ENCODE data around the gene MYO5A. TPM values are rescaled to one million over a fixed set of nuclear protein-coding genes. Genes with fewer than 3 reads are reported as not detected.

Gene MYO5A
- total RNA-seq, 1 experiment from 2014 or later, result 17.6 TPM

DNA sequence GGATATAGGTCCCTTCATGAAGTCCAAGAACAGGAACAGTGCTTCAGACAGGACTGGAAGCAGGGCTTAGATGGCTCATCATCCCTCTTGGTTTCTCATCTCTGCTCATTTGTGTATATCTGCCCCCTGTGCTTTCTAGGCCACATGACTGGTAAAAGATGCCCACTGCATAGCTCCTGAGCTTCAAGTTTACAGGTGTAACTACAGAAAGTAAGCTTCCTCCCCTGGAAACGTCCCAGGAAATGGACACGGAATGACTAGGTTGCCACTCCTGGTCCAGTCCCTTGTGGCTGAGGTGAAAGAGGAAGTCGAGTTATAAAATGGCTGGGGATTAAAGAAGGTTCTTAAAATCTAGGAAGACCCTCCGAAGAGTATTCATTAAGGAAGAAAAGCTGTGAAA is 32.5 kb downstream of the MYO5A start:
- RAD21 ChIA-PET (ENCODE audit: low non-redundant PET in 1 of 2, low total read pairs in 2 of 2, uncharacterized antibody in 2 of 2, unreplicated experiment in 2 of 2), result no interaction called here
- Histone ChIP-seq H3K4me2 (ENCODE audit: low read length) (peak overlapping the region; percentile 41), H3K9ac (ENCODE audit: low read length) (no peak overlapping the region), H4K20me1 (ENCODE audit: insufficient read depth) (no peaks in the 10 kb centered on the region), H3K79me2 (ENCODE audit: insufficient read depth, low read length) (no peaks in the 10 kb centered on the region), H3K9me2 (ENCODE audit: insufficient read depth) (no peaks in the 10 kb centered on the region), H3K27ac (ENCODE audit: low read depth, low read length) (peak overlapping the region; percentile 14; the same call in 1 of the 2 replicates), H3K27me3 (ENCODE audit: insufficient read depth, low read length) (no peaks in the 10 kb centered on the region), H3K36me3 (ENCODE audit: control insufficient read depth in 1 of 2, insufficient read depth in 2 of 2, low read length in 2 of 2) (no peaks in the 10 kb centered on the region), H3K9me3 (ENCODE audit: control insufficient read depth in 1 of 2, insufficient read depth in 1 of 2, low read depth in 1 of 2, low read length in 2 of 2) (no peaks in the 10 kb centered on the region), H3K4me1 (ENCODE audit: control insufficient read depth in 1 of 2, insufficient read depth in 2 of 2, low read length in 2 of 2) (peaks cover 0 to 22% of the 10 kb centered on the region in 2 experiments; a peak in 3 of 4 replicates), H2AFZ (ENCODE audit: low read depth, low read length, poor library complexity, severe bottlenecking) (no peak overlapping the region), H3K4me3 (replicated peaks in 1 of 2; ENCODE audit: low read depth in 1 of 2, low read length in 2 of 2) (no peak overlapping the region)
- POLR2A ChIA-PET, result no interaction called here
- DNase-seq (ENCODE audit: low read depth, low spot score) (no peak), ATAC-seq (0 out of 2 replicates have a peak, but pooled peaks have one; percentile 37)
- no peak for TF ChIP-seq ZFX (IDR thresholded peaks at IDR 0.05)
- TF ChIP-seq EZH2phosphoT487 (IDR thresholded peaks at IDR 0.05; ENCODE audit: borderline replicate concordance), result no peak
- no TSS peak for BruUV-seq (replicated peaks)
- CTCF ChIA-PET, result no interaction called here
- intact Hi-C loops (cut with micrococcal nuclease), result no loop called here

DNA sequence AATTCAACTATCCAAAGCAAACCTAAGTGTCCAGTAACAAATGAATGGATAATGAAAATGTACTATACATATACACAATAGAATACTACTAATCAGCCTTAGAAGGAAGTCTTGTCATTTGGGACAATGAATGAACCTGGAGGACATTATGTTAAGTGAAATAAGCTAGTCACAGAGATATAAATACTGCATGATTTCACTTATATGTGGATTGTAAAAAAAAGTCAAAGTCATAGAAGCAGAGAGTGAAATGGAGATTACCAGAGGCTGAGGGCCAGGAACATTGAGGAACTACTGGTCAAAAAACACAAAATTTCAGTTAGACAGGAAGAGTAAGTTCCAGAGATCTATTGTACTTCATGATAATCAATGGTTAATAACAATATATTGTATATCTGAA is 33.6 kb downstream of the MYO5A start:
- Histone ChIP-seq H3K4me1 (ENCODE audit: control insufficient read depth in 1 of 2, insufficient read depth in 2 of 2, low read length in 2 of 2) (peaks cover 0 to 22% of the 10 kb centered on the region in 2 experiments; a peak in 3 of 4 replicates), H3K79me2 (ENCODE audit: insufficient read depth, low read length) (no peaks in the 10 kb centered on the region), H3K4me3 (replicated peaks in 1 of 2; ENCODE audit: low read depth in 1 of 2, low read length in 2 of 2) (no peak overlapping the region), H3K4me2 (ENCODE audit: low read length) (no peak overlapping the region), H2AFZ (ENCODE audit: low read depth, low read length, poor library complexity, severe bottlenecking) (no peak overlapping the region), H3K27me3 (ENCODE audit: insufficient read depth, low read length) (no peaks in the 10 kb centered on the region), H3K36me3 (ENCODE audit: control insufficient read depth in 1 of 2, insufficient read depth in 2 of 2, low read length in 2 of 2) (no peaks in the 10 kb centered on the region), H3K9me3 (ENCODE audit: control insufficient read depth in 1 of 2, insufficient read depth in 1 of 2, low read depth in 1 of 2, low read length in 2 of 2) (no peaks in the 10 kb centered on the region), H4K20me1 (ENCODE audit: insufficient read depth) (no peaks in the 10 kb centered on the region), H3K9me2 (ENCODE audit: insufficient read depth) (no peaks in the 10 kb centered on the region), H3K9ac (ENCODE audit: low read length) (no peak overlapping the region), H3K27ac (ENCODE audit: low read depth, low read length) (no peak overlapping the region)
- POLR2A ChIA-PET, result no interaction called here
- intact Hi-C loops (cut with micrococcal nuclease), result no loop called here
- BruUV-seq (replicated peaks), result no TSS peak
- DNase-seq (ENCODE audit: low read depth, low spot score), result no peak
- CTCF ChIA-PET, result no interaction called here
- no peak for ATAC-seq
- RAD21 ChIA-PET (ENCODE audit: low non-redundant PET in 1 of 2, low total read pairs in 2 of 2, uncharacterized antibody in 2 of 2, unreplicated experiment in 2 of 2), result no interaction called here
- TF ChIP-seq CBX3 (IDR thresholded peaks at IDR 0.05; ENCODE audit: low read depth) (no peak), JUND (IDR thresholded peaks at IDR 0.05) (no peak), POLR2A (IDR thresholded peaks at IDR 0.05; ENCODE audit: borderline replicate concordance, extremely low read depth, insufficient read depth, insufficient read length) (no peak), YY1 (IDR thresholded peaks at IDR 0.05; ENCODE audit: extremely low read depth, insufficient replicate concordance, low read depth, low read length) (no peak), ELF1 (IDR thresholded peaks at IDR 0.05; ENCODE audit: borderline replicate concordance, low read depth) (no peak), RAD21 (IDR thresholded peaks at IDR 0.05; ENCODE audit: low read depth) (no peak), SP1 (IDR thresholded peaks at IDR 0.05; ENCODE audit: low read depth) (no peak), SIN3A (IDR thresholded peaks at IDR 0.05; ENCODE audit: low read depth) (no peak), SRF (IDR thresholded peaks at IDR 0.05; ENCODE audit: low read depth) (no peak), TCF7L2 (IDR thresholded peaks at IDR 0.05; ENCODE audit: borderline replicate concordance, extremely low read depth, insufficient read depth, insufficient read length) (no peak), EZH2phosphoT487 (IDR thresholded peaks at IDR 0.05; ENCODE audit: borderline replicate concordance) (no peak), ZFX (IDR thresholded peaks at IDR 0.05) (no peak), EZH2 (IDR thresholded peaks at IDR 0.05) (no peak), ZNF274 (IDR thresholded peaks at IDR 0.05; ENCODE audit: low read depth, low read length) (no peak)
- TF ChIP-seq, protein P1, sequence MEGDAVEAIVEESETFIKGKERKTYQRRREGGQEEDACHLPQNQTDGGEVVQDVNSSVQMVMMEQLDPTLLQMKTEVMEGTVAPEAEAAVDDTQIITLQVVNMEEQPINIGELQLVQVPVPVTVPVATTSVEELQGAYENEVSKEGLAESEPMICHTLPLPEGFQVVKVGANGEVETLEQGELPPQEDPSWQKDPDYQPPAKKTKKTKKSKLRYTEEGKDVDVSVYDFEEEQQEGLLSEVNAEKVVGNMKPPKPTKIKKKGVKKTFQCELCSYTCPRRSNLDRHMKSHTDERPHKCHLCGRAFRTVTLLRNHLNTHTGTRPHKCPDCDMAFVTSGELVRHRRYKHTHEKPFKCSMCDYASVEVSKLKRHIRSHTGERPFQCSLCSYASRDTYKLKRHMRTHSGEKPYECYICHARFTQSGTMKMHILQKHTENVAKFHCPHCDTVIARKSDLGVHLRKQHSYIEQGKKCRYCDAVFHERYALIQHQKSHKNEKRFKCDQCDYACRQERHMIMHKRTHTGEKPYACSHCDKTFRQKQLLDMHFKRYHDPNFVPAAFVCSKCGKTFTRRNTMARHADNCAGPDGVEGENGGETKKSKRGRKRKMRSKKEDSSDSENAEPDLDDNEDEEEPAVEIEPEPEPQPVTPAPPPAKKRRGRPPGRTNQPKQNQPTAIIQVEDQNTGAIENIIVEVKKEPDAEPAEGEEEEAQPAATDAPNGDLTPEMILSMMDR (IDR thresholded peaks at IDR 0.05 in 2 of 3, conservative IDR thresholded peaks at IDR 0.05 in 1 of 3; ENCODE audit: borderline replicate concordance in 1 of 3, insufficient read depth in 1 of 3, low read depth in 2 of 3, low read length in 2 of 3), result no peak
- TF ChIP-seq, protein P2, sequence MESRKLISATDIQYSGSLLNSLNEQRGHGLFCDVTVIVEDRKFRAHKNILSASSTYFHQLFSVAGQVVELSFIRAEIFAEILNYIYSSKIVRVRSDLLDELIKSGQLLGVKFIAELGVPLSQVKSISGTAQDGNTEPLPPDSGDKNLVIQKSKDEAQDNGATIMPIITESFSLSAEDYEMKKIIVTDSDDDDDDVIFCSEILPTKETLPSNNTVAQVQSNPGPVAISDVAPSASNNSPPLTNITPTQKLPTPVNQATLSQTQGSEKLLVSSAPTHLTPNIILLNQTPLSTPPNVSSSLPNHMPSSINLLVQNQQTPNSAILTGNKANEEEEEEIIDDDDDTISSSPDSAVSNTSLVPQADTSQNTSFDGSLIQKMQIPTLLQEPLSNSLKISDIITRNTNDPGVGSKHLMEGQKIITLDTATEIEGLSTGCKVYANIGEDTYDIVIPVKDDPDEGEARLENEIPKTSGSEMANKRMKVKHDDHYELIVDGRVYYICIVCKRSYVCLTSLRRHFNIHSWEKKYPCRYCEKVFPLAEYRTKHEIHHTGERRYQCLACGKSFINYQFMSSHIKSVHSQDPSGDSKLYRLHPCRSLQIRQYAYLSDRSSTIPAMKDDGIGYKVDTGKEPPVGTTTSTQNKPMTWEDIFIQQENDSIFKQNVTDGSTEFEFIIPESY (IDR thresholded peaks at IDR 0.05; ENCODE audit: extremely low read depth, insufficient replicate concordance, low read length), result no peak
- TF ChIP-seq, protein P3, sequence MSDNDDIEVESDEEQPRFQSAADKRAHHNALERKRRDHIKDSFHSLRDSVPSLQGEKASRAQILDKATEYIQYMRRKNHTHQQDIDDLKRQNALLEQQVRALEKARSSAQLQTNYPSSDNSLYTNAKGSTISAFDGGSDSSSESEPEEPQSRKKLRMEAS (IDR thresholded peaks at IDR 0.05), result no peak
- TF ChIP-seq, protein P4, sequence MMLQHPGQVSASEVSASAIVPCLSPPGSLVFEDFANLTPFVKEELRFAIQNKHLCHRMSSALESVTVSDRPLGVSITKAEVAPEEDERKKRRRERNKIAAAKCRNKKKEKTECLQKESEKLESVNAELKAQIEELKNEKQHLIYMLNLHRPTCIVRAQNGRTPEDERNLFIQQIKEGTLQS (IDR thresholded peaks at IDR 0.05), result no peak

Data from HCT116 (cell line).